ENCODE measurements around the gene TUBB4A. TPM values are rescaled to one million over a fixed set of nuclear protein-coding genes. Genes with fewer than 3 reads are reported as not detected.

The TUBB4A gene
- polyA plus RNA-seq, 1 donor from 2014 or later: 17.8 TPM

DNA sequence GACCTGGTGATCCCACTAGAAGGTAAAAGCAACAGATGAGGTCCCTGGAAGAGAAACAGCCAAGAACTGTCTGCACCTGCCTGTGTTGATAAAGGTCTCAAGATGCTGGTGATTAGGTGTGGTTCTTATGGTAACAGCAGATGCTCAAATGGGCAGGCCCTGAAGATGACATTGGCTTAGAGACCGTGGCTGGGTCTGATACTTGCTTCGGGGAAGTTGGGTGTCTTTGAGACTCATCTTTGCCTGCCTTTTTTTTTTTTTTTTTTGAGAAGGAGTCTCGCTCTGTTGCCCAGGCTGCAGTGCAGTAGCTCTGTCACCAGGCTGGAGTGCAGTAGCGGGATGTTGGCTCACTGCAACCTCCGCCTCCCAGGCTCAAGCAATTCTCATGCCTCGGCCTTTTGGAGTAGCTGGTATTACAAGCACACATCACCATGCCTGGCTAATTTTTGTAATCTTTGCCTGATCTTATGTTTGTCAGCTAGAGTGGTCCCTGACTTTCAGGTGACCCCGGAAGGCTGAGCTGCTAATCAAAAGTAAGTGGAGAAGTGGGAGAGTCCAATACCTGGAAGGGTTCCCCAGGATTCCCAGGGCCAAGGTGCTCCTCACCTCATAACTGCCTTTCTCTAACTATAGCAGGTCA is 50.4 kb downstream of the TUBB4A start:
- Histone ChIP-seq H3K4me3 (ENCODE audit: low read length) (no peak overlapping the region), H3K9me3 (ENCODE audit: low read length) (peaks cover 11% of the 10 kb centered on the region), H3K79me2 (replicated peaks; ENCODE audit: insufficient read depth, low read length) (no peaks in the 10 kb centered on the region), H3K9me2 (ENCODE audit: insufficient read depth, low read length) (no peaks in the 10 kb centered on the region), H3F3A (ENCODE audit: insufficient read depth, low read length, poor library complexity, severe bottlenecking) (no peaks in the 10 kb centered on the region), H3K27me3 (ENCODE audit: insufficient read depth, low read depth, low read length) (no peaks in the 10 kb centered on the region), H2AFZ (ENCODE audit: low read depth, low read length) (no peak overlapping the region), H3K36me3 (ENCODE audit: insufficient read depth, low read length) (peaks cover 25% of the 10 kb centered on the region), H4K20me1 (ENCODE audit: insufficient read depth) (no peaks in the 10 kb centered on the region), H3K27ac (ENCODE audit: low read length) (no peak overlapping the region), H3K9ac (ENCODE audit: low read length) (no peak overlapping the region), H3K4me2 (ENCODE audit: low read length) (no peak overlapping the region)
- no peak for TF ChIP-seq SMC3 (conservative IDR thresholded peaks at IDR 0.05; ENCODE audit: poor library complexity)
- TF ChIP-seq EZH2 (IDR thresholded peaks at IDR 0.05; ENCODE audit: borderline replicate concordance, insufficient read depth, low read length, poor library complexity, severe bottlenecking): no peak
- no peak for TF ChIP-seq CTCF (IDR thresholded peaks at IDR 0.05; ENCODE audit: poor library complexity, severe bottlenecking)
- TF ChIP-seq POLR2AphosphoS5 (IDR thresholded peaks at IDR 0.05): no peak

DNA sequence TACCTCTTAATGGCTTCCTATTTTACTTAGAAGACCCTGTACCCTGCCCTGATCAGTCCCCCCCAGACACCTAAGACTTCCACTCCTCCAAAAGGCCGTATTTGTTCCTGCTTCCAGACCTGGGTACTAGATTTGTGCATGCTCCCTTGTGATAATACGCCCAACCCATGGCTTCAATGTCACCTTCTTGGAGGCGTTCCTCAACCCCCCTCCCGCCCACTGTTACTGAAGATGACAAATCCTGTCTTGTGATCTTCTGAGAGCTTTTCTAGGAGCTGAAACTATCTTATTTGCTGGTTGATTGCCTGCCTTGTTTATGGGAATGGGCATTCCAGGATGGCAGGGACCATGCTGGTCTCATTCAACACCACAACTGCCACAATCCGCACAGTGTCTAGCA is 51.9 kb downstream of the TUBB4A start:
- no peaks in the 10 kb centered on the region for H3K27me3 ChIP-seq (ENCODE audit: insufficient read depth, low read depth, low read length)
- no peaks in the 10 kb centered on the region for H4K20me1 ChIP-seq (ENCODE audit: insufficient read depth)
- H3K79me2 ChIP-seq (replicated peaks; ENCODE audit: insufficient read depth, low read length): no peaks in the 10 kb centered on the region
- no peak for TF ChIP-seq TAF1 (IDR thresholded peaks at IDR 0.05; ENCODE audit: low read depth)
- TF ChIP-seq CTCF (IDR thresholded peaks at IDR 0.05; ENCODE audit: poor library complexity, severe bottlenecking): no peak
- H2AFZ ChIP-seq (ENCODE audit: low read depth, low read length): no peak overlapping the region
- no peak overlapping the region for H3K27ac ChIP-seq (ENCODE audit: low read length)
- H3F3A ChIP-seq (ENCODE audit: insufficient read depth, low read length, poor library complexity, severe bottlenecking): no peaks in the 10 kb centered on the region
- peaks cover 20% of the 10 kb centered on the region for H3K36me3 ChIP-seq (ENCODE audit: insufficient read depth, low read length)
- H3K9me2 ChIP-seq (ENCODE audit: insufficient read depth, low read length): no peaks in the 10 kb centered on the region
- no peak overlapping the region for H3K4me3 ChIP-seq (ENCODE audit: low read length)
- H3K9me3 ChIP-seq (ENCODE audit: low read length): peaks cover 11% of the 10 kb centered on the region
- no peak overlapping the region for H3K9ac ChIP-seq (ENCODE audit: low read length)
- no peak overlapping the region for H3K4me2 ChIP-seq (ENCODE audit: low read length)

- no peak overlapping the region for H2AFZ ChIP-seq (ENCODE audit: low read depth, low read length)
- no peak overlapping the region for H3K4me2 ChIP-seq (ENCODE audit: low read length)
- H4K20me1 ChIP-seq (ENCODE audit: insufficient read depth): no peaks in the 10 kb centered on the region
- H3K9ac ChIP-seq (ENCODE audit: low read length): no peak overlapping the region
- no peaks in the 10 kb centered on the region for H3K27me3 ChIP-seq (ENCODE audit: insufficient read depth, low read depth, low read length)
- no peaks in the 10 kb centered on the region for H3K9me3 ChIP-seq (ENCODE audit: low read length)
- no peak overlapping the region for H3K27ac ChIP-seq (ENCODE audit: low read length)
- no peak overlapping the region for H3K4me3 ChIP-seq (ENCODE audit: low read length)
- no peaks in the 10 kb centered on the region for H3K36me3 ChIP-seq (ENCODE audit: insufficient read depth, low read length)
- H3K9me2 ChIP-seq (ENCODE audit: insufficient read depth, low read length): no peaks in the 10 kb centered on the region
- H3K79me2 ChIP-seq (replicated peaks; ENCODE audit: insufficient read depth, low read length): no peaks in the 10 kb centered on the region
- TF ChIP-seq POLR2AphosphoS5 (IDR thresholded peaks at IDR 0.05) (no peak), SMC3 (conservative IDR thresholded peaks at IDR 0.05; ENCODE audit: poor library complexity) (no peak), EZH2 (IDR thresholded peaks at IDR 0.05; ENCODE audit: borderline replicate concordance, insufficient read depth, low read length, poor library complexity, severe bottlenecking) (no peak), RAD21 (conservative IDR thresholded peaks at IDR 0.05) (no peak), EP300 (conservative IDR thresholded peaks at IDR 0.05; ENCODE audit: poor library complexity, severe bottlenecking) (no peak), CTCF (IDR thresholded peaks at IDR 0.05; ENCODE audit: poor library complexity, severe bottlenecking) (no peak), TAF1 (IDR thresholded peaks at IDR 0.05; ENCODE audit: low read depth) (no peak)
- H3F3A ChIP-seq (ENCODE audit: insufficient read depth, low read length, poor library complexity, severe bottlenecking): no peaks in the 10 kb centered on the region
These were observed 54.1 kb downstream of the TUBB4A start for GRCh38 chr19:6448045-6448444.

Data from neural cell (in vitro differentiated cells).